ENCODE measurements around the gene C10orf105.

Gene C10orf105

GRCh38 chr10:71719464-71720201 is at the start of gene C10orf105:
C10orf105 (minus strand) TSS chr10:71719778; CDS start chr10:71716337, 3,441 bp downstream.
- DNase-seq = no peak

DNA sequence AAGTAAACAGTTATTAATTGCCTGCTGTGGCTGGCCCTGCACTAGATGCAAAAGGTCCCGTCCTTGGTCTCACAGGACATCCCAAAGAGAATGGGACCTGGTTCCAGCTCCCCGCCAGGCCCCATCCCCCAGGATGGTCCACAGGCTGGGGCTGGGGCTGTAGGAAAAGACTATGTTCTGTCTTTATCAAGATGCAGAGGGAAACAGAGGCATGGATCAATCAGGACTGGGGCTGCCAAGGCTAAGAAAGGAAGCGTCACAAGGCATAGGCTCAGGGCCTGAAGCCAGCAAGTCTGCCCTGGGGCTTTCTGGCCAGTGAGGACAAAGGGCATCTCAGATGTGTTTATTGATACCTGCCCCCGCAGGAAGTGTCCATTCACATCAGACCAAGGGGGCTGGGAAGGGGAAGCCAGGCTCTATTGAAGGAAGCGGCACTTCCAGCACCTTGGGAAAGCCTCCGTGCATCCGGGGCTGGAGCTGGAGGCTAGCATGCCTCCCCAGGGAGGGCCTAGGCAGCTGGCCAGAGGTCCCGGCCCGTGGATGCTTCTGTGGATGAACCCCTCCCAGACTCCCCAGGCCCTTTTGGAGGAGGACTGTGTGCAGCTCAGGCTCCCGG is 48.0 kb upstream of the C10orf105 start:
- DNase-seq = no peak

DNA sequence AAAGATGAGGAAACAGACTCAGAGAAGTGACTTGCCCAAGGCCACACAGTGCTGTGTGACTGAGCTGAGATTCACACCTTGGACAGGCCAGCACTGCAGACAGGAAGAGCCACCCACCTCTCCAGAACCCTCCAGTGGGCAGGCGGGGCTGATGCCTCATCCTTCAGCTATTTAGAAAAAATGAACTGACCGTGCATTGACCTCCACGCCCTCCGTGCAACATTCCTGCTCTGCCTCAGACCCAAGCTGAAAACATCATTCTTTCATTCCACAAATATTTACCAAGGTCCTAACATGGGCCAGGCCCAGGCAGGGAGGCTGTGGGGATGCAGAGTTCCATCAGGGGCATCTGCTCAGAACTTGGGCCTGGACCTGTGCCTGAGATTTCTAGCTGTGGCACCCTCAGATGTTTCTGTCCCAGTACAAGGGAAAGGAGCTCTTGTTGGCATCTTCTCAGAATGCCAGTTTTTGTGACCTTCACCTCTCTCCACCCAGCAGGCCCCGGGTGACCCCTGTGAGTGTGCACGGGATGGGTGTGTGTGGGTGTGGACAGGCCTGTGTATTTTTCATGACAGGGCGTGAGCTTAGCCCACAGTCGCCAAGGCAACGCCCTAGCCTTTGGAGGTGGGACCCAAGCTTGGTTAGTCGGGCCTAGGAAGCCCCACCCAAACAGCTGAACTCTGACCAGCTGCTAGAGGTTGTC is 47.3 kb upstream of the C10orf105 start:
- no peak for DNase-seq

DNA sequence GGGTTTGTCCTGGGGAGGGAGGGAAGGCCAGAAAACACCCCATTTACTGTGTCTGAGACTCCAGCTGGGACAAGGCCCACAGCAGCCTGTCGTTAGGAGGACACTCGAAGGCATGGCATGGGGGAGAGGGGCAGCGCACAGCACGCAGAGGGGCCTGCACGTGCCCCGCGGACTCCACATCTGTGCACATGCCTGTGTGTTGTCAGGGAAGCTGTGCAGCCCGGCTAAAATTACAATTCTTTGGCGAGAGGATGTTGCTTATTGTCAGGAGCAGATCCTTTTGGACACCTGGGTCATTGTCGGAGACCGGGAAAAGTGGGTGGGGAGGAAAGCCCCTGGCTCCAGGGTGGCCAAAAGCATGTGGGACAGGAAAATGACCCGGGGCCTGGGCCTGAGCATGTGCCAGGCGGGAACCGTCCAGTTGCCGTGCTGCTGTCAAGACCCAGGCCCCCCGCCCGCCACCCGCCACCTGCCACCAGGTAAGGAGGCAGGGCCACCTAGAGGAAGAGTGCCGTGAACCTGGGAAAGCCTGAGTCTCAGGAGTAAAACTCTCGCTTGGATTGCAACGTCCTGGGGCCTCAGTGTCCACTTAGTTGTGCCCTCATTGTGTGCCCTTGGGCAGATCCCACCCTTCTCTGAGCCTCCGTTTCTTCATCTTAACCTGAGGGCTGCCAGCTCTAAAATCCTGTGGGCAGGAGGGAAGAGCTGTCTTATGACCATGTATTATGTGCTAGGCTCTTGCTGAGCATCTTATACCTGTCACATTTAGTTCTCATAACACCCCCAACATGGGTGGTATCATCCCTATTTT is 46.5 kb upstream of the C10orf105 start:
- DNase-seq = no peak

- no peak for DNase-seq
Measured at GRCh38 chr10:71765176-71765904, 45.8 kb upstream of the C10orf105 start.

GRCh38 chr10:71763352-71764127 is 44.0 kb upstream of the C10orf105 start:
- no peak for DNase-seq

GRCh38 chr10:71762324-71762723 is 42.7 kb upstream of the C10orf105 start:
- DNase-seq = no peak

DNA sequence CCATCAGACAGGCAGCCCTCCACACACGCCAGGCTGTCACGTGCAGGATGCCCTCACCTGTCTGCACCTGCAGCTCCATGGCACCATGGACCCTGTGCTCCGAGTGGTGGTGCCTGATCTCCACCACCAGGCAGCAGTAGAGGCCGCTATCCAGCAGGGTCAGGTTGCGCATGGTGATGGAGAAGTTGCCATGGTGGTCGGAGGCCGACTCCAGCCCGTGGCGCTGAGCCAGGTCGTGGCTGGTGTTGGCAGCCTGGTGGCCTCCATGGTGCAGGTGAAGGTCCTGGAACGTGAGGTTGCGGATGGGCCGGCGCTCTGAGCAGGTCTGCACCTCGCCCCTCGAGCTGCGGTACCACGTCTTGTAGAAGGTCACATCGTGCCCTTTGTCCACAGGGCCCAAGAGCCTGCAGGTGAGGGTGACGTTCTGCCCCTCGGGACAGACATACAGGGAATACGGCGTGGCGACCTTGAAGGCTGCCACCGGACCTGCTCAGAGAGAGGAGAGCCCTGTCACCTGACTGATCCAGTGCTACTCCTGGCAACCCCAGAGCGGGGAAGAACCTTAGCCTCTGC is 42.0 kb upstream of the C10orf105 start:
- no peak for DNase-seq

DNA sequence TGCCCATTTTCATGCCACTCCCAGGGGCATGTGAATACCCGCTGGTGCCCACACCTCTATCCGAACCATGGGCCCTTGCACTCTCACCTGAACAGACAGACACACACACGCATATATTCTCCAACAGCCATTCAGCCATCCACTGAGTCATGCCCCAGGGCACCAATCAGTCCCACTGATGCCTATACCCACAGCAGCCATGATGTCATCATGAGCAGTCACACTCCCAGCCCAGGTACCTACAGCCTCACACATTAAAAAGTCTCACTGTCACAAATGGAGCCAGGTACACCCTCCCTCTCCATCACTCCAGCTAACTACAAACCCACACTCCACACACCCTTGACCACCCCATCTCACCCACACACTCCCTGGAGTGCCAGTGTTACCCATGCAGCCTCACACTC is 41.5 kb upstream of the C10orf105 start:
- no peak for DNase-seq

DNA sequence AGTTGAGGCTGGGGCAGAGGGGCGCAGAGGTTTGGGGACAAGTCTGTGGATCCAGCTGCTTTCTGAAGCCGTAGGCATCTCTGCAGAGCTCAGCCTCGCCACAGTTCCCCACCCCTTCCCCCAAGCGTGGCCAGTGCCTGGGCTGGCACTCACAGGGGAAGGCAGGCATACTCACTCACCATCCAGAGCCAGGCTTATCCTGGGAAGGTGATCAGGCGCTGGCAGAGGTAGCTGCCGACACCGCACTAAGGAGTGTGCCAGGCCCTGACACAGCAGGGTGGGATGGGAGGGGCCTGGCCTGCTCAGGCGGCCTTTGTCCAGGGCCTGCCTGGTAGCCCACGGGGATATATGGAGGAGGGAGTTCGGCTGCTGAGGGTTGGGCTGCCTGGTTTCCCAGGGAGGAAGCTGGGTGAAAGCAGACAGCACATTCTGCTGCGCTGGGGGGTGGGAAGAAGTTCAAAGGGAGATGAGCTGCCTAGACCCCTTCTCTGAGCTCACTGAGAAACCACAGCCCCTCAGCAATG is 37.9 kb upstream of the C10orf105 start:
- no peak for DNase-seq

DNA sequence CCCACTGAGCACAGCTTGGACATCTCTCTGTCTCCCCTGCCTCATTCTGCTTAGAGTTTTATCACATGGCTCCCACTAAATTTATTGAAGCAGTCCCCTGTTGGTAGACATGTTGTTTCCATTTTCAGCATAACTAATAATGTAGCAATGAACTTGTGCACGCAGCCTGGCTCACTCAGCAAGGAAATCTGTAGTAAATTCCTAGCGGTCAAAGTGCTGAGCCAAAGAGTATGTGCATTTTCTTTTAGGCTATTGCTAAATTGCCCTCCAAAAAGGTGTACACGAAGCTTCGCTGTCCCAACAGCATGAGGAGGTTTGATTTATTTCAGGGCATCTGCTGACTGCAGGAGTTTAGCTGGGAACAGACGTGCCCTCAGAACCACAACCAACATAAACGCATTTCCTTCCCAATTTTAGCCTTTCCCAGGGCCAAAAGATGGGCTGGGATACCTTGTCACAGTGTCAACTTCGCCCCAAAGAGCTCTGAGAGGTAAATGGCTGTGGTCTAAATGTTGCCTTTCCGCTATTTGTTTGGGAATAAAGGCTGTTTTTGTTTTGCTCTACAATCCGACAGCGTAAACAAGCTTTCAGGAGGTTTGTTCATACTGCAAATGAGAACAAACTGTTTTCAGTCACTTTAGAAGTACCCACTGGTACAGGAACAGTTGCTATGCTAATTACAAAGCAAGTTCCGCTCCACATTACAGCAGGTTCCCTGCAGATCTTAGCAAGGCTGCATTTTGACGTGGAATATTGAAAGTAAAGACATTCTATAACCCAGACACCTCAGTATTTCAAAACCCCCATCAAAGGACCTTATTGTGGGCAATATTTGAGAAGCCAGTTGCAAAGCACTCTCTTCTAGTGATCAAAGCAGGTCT is 37.0 kb upstream of the C10orf105 start:
- DNase-seq = no peak

DNA sequence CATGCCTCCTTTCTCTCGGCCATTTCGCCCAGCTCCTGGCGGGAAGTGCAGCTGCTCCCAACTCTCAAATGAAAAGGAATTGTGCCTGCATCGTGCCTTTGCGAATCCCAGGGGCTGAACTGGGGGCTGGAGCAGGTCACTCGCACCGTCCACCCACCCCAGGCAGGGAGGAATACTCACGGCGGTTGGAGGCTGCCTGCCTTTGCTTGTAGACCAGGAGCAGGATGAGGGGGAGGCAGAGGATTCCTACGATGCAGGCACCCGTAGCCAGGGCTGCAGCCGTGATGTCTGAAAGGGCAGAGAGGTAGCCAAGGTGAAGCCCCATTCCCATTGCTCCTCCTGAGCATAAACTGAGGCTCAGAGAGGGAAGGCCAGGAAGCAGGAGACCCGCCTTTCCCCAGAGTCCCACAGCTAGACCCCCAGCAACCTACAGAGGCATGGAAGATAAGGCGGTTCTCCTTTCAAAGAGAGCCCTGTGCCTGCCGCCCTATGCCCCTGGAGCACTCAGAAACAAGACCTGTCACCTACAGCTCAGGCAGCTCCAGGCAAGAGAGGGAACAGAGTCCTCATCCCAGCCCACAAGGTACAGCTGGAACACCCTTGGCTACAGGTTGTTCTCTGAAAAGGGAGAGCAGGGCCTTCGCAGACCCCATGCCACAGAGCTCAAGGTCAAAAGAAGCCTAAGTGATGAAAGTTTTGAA is 35.8 kb upstream of the C10orf105 start:
- no peak for DNase-seq

DNA sequence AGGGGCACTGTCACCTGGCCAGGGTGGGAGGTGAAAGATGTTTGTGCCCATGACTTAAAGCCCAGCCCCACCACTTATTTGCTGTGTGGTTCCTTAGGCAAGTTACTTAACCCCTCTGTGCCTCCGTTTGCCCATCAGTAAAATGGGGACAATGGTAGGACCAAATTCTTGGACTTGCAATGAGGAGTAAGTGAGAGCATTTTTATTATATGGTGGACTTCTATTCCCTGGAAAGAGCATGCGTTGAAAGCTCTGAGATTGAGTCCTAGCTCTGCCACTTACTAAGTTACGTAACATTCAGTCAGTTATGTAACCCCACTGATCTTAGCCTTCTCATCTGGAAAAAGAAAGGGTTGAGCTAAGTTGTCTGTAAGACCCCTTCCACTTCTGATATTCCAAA is 35.0 kb upstream of the C10orf105 start:
- DNase-seq = no peak

DNA sequence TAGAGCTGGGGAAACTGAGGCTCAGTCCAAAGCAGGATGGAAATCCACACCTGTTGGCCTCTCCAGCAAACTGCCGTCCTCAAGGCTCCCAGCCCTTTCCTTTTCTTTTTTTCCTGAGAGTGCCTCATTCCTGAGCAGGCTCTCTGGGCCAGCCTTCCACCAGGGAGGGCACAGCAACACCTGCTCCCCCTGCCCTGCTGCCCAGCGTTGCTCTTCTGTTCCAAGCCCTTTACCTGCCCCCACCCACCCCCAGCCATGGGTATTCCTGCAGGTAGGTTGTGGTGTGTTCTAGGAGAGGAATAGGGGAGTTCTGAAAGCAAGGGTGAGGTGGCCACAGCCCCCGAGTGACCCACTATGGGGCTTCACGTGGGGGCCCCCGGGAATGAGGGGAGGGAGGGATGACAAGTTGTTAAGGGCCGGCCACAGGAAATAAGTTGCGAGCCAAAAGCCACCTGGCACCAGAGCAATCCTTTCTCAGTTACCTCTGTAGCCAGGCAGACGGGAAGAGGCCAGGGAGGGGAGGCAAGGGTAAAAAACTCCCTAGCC is 34.5 kb upstream of the C10orf105 start:
- no peak for DNase-seq

GRCh38 chr10:71753091-71753959 is 33.7 kb upstream of the C10orf105 start:
- DNase-seq = no peak

- DNase-seq = no peak
Measured at GRCh38 chr10:71752391-71753090, 33.0 kb upstream of the C10orf105 start.

- DNase-seq = no peak
Measured at GRCh38 chr10:71751515-71752224, 32.1 kb upstream of the C10orf105 start.

All from GOT3 (cell line).